ENCODE data around the gene OTOGL.
A peak's percentile ranks its signal among the peaks of the same experiment; 100 is the strongest.

Gene OTOGL

DNA sequence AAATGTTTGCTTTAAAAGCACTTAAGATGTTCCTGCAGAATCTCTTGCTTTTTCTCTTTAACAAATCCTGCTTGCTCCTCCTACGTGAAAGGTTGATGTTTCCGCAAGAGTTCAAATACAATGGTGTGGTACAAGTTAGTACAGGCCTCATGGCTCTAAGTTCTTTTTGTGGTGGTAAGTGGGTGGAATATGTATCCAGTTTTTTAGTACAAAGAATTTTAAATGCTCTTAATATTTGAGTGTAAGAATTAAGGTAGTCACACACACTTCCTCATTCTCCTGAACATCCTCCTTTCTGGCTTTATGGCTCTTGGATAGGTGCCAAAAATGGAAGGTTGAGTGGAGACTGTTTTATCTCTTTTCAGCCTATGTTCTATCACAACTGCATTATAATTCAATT is 1.8 kb downstream of the OTOGL start:
- TF ChIP-seq NFIC (IDR thresholded peaks at IDR 0.05) = peak; percentile 48
- no peak for TF ChIP-seq RAD21 (IDR thresholded peaks at IDR 0.05; ENCODE audit: low read depth)
- TF ChIP-seq ZBTB7A (IDR thresholded peaks at IDR 0.05; ENCODE audit: low read depth) = no peak
- TF ChIP-seq TEAD4 (IDR thresholded peaks at IDR 0.05) = no peak
- TF ChIP-seq, protein P1, sequence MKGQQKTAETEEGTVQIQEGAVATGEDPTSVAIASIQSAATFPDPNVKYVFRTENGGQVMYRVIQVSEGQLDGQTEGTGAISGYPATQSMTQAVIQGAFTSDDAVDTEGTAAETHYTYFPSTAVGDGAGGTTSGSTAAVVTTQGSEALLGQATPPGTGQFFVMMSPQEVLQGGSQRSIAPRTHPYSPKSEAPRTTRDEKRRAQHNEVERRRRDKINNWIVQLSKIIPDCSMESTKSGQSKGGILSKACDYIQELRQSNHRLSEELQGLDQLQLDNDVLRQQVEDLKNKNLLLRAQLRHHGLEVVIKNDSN (IDR thresholded peaks at IDR 0.05) = no peak
- no peak for TF ChIP-seq CREB1 (IDR thresholded peaks at IDR 0.05; ENCODE audit: low read depth)

DNA sequence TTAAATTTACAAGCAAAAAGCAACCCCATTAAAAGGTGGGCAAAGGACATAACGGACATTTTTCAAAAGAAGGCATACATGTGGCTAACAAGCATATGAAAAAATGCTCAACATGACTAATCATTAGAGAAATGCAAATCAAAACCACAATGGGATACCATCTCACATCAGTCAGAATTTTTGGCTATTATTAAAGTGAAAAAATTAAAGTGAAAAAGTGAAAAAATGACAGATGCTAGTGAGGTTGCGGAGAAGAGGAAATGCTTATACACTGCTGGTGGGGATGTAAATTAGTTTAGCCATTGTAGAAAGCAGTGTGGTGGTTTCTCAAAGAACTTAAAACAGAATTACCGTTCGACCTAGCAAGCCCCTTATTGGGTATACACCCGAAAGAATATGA is 7.9 kb downstream of the OTOGL start:
- TF ChIP-seq TEAD4 (IDR thresholded peaks at IDR 0.05) = no peak
- TF ChIP-seq, protein P2, sequence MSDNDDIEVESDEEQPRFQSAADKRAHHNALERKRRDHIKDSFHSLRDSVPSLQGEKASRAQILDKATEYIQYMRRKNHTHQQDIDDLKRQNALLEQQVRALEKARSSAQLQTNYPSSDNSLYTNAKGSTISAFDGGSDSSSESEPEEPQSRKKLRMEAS (IDR thresholded peaks at IDR 0.05) = no peak
- TF ChIP-seq TCF12 (IDR thresholded peaks at IDR 0.05; ENCODE audit: low read depth) = no peak
- TF ChIP-seq, protein P1 (IDR thresholded peaks at IDR 0.05) = no peak
- no peak for TF ChIP-seq CEBPB (IDR thresholded peaks at IDR 0.05)
- TF ChIP-seq, protein P3, sequence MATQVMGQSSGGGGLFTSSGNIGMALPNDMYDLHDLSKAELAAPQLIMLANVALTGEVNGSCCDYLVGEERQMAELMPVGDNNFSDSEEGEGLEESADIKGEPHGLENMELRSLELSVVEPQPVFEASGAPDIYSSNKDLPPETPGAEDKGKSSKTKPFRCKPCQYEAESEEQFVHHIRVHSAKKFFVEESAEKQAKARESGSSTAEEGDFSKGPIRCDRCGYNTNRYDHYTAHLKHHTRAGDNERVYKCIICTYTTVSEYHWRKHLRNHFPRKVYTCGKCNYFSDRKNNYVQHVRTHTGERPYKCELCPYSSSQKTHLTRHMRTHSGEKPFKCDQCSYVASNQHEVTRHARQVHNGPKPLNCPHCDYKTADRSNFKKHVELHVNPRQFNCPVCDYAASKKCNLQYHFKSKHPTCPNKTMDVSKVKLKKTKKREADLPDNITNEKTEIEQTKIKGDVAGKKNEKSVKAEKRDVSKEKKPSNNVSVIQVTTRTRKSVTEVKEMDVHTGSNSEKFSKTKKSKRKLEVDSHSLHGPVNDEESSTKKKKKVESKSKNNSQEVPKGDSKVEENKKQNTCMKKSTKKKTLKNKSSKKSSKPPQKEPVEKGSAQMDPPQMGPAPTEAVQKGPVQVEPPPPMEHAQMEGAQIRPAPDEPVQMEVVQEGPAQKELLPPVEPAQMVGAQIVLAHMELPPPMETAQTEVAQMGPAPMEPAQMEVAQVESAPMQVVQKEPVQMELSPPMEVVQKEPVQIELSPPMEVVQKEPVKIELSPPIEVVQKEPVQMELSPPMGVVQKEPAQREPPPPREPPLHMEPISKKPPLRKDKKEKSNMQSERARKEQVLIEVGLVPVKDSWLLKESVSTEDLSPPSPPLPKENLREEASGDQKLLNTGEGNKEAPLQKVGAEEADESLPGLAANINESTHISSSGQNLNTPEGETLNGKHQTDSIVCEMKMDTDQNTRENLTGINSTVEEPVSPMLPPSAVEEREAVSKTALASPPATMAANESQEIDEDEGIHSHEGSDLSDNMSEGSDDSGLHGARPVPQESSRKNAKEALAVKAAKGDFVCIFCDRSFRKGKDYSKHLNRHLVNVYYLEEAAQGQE (IDR thresholded peaks at IDR 0.05; ENCODE audit: low read depth) = no peak
- TF ChIP-seq ZBTB7A (IDR thresholded peaks at IDR 0.05; ENCODE audit: low read depth) = no peak
- no peak for TF ChIP-seq YY1 (IDR thresholded peaks at IDR 0.05; ENCODE audit: low read depth)
- TF ChIP-seq EP300 (IDR thresholded peaks at IDR 0.05; ENCODE audit: borderline replicate concordance) = no peak
- no peak for TF ChIP-seq TAF1 (IDR thresholded peaks at IDR 0.05; ENCODE audit: low read depth)
- TF ChIP-seq FOXM1 (IDR thresholded peaks at IDR 0.05; ENCODE audit: borderline replicate concordance, low read depth) = no peak

DNA sequence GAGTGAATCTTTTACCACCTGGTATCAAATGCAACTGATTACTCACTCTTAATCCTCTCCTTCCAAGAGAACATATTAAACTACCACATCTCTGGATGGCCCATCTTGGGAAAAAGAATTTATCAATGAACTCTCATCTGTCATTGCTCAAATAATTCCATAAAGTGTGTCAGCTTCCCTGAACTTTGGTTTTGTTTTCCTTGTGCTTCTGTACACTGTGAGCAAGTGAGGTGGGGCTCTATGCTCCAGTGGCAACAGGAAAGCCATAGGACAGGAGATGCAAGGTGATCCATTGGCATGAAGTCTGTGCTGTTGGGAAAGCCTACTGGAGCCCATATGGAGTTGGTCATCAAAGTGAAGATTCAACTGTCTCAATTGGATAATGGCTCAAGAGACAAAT is 17.4 kb downstream of the OTOGL start:
- TF ChIP-seq EGR1 (IDR thresholded peaks at IDR 0.05) (no peak), ZBTB7A (IDR thresholded peaks at IDR 0.05; ENCODE audit: low read depth) (no peak), TEAD4 (IDR thresholded peaks at IDR 0.05) (no peak), TAF1 (IDR thresholded peaks at IDR 0.05; ENCODE audit: low read depth) (no peak), RAD21 (IDR thresholded peaks at IDR 0.05; ENCODE audit: low read depth) (no peak), FOXM1 (IDR thresholded peaks at IDR 0.05; ENCODE audit: borderline replicate concordance, low read depth) (no peak), CEBPB (IDR thresholded peaks at IDR 0.05) (no peak), NFIC (IDR thresholded peaks at IDR 0.05) (no peak), YY1 (IDR thresholded peaks at IDR 0.05; ENCODE audit: low read depth) (no peak), EP300 (IDR thresholded peaks at IDR 0.05; ENCODE audit: borderline replicate concordance) (no peak), TCF12 (IDR thresholded peaks at IDR 0.05; ENCODE audit: low read depth) (no peak), CREB1 (IDR thresholded peaks at IDR 0.05; ENCODE audit: low read depth) (no peak)
- TF ChIP-seq, protein P1 (IDR thresholded peaks at IDR 0.05) = no peak
- TF ChIP-seq, protein P3 (IDR thresholded peaks at IDR 0.05; ENCODE audit: low read depth) = no peak
- TF ChIP-seq, protein P2 (IDR thresholded peaks at IDR 0.05) = no peak

DNA sequence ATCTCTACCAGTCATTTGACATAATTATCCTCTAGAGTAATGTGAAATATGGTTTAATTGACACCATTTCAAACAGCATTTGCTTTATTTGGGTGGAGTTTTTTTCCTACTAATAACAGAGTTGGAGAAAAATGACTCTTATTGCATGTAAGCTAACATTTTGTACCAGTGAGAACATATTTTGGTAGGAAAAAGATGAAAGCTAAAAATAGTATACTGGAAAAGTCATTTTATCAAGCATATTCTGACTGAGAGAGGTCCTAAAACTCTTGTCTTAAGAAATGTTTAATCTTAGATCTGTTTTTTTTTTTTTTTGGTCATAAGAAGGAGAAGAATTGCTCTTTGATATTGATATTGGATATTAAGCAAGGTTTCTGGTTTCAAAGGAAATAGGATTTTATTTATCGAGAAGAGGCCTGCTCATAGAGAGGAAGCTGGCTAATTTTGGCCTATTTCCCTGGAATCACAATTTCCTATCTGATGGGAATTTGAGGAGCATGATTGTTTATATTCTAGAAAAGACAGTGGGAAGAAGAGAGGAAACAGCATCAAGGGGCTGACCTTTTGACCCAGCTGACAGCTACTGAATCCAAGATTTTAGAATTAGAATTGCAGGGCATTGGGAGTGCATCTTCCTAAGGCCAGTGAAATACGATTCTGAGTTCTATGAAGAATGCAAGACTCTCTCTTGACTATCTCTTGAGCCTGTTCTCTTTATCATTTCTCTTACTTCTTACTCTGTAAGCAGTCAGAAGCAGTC is 19.4 kb downstream of the OTOGL start:
- TF ChIP-seq CEBPB (IDR thresholded peaks at IDR 0.05) (no peak), FOXM1 (IDR thresholded peaks at IDR 0.05; ENCODE audit: borderline replicate concordance, low read depth) (no peak), TCF12 (IDR thresholded peaks at IDR 0.05; ENCODE audit: low read depth) (no peak), TEAD4 (IDR thresholded peaks at IDR 0.05) (no peak), EGR1 (IDR thresholded peaks at IDR 0.05) (no peak), NFIC (IDR thresholded peaks at IDR 0.05) (no peak), ZBTB7A (IDR thresholded peaks at IDR 0.05; ENCODE audit: low read depth) (no peak), CREB1 (IDR thresholded peaks at IDR 0.05; ENCODE audit: low read depth) (no peak)
- TF ChIP-seq, protein P1 (IDR thresholded peaks at IDR 0.05) = no peak
- TF ChIP-seq, protein P3 (IDR thresholded peaks at IDR 0.05; ENCODE audit: low read depth) = no peak
